ENCODE results near the gene FAM20C.

GRCh38 chr7:190196-190595 lies 2.2 kb upstream of the FAM20C start:
- TF ChIP-seq CTCF (IDR thresholded peaks at IDR 0.05) (no peak), EP300 (IDR thresholded peaks at IDR 0.05) (no peak), POLR2AphosphoS5 (IDR thresholded peaks at IDR 0.05) (no peak), POLR2A (IDR thresholded peaks at IDR 0.05) (no peak)
